G401 (cell line): ENCODE results near the gene IFT122. TPM values are rescaled to one million over a fixed set of nuclear protein-coding genes. Genes with fewer than 3 reads are reported as not detected.
"Not testable (repeated sequence)": the region's sequence is repeated elsewhere in the genome, so short reads cannot be mapped to it uniquely, and the experiment has no call there.

Experiments
- DNase-seq: peaks from one replicate; pipeline ENCODE4 v3.0.0-alpha.2; 2015; ENCODE audit warnings: low spot score
- in situ Hi-C: cut with HindIII; loops from 2 replicates; pipeline ENCODE4 v1.10.0; 2016; ENCODE audit warnings: low sequenced_read_pairs, mixed read lengths
- total RNA-seq: library from RNA; depleted of rRNA; stranded (reverse); fragments of >200 nt; shearing (Covaris generic); gene quantifications from 2 replicates; pipeline ENCODE4 v1.2.3, GENCODE V29; 2014

IFT122 gene
- total RNA-seq, 1 experiment from 2014 or later: 14.6 TPM

DNA sequence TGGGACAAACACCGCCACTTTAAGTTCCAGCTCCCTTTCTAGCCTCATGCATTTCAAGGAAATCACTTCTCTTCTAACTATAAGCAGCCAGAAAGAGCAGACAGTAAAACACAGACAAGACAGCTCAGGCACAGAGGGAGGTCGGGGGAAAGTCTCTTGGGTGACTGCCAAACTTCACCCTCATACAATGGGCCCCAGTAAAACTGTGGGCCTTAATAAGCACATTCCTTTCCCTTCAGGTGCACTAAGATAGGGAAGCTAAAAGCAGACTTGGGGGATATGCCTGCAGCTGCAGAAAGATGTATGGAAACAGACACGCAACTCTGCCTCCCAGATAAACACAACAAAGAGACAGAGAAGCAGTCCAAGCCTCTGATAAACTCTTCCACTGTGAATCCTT lies 26.8 kb upstream of the IFT122 start:
- in situ Hi-C loops, DNase-seq: not testable (repeated sequence)

DNA sequence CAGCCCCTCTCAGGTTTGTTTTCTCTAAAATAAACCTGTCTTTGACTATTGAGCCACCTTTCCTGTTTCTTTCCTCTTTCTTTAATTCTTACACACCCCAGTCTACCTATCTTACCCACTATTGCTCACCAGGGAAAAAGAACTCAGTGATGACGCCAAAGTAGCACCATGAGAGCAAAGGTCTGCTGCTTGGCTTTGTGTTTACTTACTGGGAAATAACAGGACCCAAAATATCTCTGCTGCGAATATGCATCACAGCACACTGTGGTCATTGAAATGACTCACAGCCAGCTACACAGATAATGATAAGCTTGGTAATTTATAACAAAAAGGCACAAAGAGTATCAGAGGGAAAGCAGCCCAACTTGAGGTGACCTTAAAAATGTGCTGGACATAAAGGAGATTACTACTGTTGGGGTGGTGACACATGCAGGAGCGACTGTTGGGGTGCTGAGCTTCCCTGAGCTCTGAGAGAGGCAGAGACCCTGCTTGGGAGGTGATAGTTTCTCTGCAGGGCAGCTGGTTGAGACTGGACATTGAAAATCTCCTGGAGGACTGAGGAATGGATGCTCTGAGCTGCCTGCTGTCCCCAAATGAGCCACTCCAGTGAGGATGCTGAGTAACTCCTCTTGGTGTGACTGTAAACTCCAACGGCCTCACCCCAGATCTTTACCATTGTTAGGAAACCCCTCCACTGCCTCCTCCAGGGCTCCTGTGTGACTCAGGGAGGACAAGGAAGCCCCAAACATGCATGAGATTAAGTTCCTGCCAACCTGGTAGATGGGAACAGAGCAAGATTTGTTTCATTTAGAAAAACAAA lies 26.1 kb upstream of the IFT122 start:
- in situ Hi-C loops: no loop called here
- no peak for DNase-seq

DNA sequence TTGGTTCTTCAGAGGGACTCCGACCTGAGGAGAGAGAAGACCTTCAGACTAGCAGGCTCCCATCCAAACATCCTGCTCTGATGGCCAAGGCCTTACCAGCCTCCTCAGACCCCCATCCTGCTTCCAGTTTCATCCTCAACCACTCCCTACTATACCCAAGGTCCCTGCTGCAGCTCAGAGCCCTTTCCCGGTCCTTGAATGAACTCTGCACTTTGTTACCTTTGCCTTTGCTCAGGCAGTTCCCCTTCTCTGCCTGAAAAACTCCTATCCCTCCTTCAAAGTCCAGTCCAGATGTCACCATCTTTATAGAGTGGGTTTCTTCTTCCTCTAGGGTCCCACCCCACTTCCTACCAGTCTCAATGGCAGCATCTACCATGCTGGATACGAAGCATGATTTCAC lies 24.6 kb upstream of the IFT122 start:
- in situ Hi-C loops: no loop called here
- no peak for DNase-seq

DNA sequence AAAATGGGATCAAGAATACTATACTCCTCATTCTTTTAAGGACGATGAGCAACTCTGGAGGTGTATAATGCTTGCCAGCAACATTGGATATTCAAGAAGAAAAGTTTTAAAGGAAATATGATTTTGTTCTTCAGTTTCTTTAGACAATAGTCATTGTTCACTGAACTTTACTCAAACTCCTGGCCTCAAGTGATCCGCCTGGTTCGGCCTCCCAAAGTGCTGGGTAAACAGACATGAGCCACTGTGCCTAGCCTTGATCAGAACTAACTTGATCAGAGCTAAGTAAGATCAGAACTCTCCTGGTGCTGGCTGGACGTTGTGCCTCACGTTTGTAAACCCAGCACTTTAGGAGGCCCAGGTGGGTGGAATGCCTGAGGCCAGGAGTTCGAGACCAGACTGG lies 24.2 kb upstream of the IFT122 start:
- DNase-seq: no peak
- in situ Hi-C loops: no loop called here

DNA sequence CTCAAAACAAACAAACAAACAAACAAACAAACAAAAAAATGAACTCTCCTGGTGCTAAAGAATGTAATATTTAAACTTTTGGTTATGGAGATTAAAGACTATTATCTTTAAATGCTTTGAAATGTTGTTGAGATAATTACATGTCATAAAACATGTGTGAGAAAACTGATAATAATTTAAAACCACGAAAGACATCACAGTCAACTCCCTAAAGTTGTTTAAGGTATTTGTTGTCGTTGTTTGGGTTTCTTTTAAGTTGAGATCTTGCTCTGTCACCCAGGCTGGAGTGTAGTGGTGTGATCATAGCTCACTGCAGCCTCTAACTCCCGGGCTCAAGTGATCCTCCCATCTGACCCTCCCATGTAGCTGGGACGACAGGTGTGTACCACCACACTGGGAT lies 23.6 kb upstream of the IFT122 start:
- in situ Hi-C loops: no loop called here
- no peak for DNase-seq

DNA sequence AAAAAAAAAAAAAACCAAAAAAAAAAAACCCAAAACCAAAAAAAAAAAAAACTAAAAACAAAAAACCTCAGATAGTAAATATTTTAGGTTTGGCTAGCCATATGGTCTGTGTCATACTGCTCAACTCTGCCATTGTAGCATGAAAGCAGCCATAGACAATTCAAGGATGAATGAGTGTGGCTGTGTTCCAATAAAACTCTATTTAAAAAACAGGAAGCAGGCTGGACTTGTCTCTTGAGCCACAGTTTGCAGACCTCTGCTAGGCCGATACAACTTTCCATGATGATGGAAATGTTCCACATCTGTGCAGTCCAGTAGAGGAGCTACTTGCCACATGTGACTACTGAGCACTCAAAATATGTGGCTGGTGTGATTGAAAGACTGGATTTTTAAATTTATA lies 22.7 kb upstream of the IFT122 start:
- no peak for DNase-seq
- in situ Hi-C loops: no loop called here

DNA sequence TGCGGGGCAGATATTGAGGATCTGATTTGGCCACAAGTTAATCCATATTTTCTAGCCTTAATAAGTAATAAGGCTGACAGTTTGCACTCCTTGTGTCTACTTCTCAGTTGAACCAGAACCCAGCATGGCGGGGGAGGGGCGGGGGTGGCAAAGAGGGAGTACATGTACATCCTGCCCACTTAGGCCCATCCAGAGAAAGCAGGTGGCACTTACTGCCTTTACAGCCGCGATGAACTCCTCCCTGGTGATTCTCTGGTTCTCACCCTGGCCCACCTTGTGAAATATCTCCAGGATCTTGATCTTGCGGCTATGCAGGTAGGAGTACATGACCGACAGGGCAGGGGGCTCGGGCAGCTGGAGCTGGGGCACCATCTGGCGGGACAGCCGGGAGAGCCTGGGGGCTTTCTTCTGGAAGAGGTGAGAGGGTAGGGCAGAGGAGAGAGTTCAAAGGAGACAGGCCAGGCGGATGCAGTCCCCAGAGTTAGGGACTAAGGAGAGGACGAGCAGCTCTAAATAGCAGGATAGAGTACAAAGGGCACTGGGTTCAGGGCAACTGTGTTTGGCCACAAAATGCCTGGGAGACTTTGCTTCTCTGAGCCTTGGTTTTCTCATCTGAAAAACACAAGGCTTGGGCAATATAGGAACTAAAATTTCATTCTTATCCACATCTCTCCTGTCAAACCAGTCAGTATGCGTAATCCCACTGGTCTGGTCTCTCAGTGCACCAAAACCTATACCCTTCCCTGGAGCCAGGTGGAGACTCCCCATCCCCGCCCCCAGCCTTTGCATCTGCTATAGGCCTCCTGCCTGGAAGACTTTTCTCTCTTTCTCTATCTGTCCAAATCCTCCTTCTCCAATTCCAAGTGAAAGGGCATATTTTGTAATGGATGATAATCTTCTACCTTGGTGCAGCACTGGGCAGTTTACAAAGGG lies 21.7 kb upstream of the IFT122 start:
- in situ Hi-C loops: no loop called here
- DNase-seq: no peak

DNA sequence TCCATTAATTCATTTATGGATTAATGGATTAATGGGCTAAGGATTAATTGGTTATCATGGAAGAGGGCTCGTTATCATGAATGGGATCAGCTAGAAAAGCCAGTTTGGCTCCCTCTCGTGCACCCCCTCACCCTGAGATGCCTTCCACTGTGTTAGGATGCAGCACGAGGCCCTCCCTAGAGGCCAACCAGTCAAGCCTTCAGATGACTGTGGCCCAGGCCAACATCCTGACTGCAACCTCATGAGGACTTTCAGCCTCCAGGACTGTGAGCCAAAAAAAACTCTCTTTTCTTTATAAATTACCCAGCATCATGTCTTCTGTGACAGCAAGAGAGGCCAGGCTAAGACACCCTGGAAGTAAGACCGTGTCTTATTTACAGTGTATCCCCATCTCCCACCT lies 20.5 kb upstream of the IFT122 start:
- in situ Hi-C loops: no loop called here

DNA sequence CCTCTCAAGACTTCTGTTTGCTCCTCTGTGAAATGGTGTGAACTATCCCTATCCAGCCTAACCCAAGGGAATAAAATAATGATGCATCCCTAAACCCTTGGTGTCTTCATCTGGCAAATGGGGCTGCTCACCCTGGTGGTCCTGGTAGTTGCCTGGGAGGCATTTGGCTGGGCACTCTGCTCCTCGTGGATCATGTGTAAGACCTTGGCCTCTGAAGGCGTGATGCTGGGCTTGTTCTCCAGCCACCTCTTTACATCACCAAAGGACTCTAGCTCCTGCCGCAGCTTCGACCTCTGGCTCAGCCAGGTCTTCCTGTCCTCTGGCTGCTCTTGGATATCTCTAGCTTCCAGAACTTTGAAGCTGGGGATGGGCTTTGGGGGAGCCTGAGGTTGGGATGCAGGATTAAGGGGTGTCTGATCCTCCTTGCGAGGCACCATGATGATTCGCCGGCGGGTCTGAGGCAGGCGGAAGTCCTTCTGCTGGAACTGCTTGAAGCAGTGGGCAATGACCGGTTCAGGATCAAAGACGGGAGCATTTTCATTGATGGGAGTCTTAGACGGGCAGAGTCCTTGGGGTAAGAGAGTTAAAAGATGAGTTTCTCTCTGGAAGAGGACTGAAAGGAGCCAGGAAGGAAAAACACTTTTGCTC lies 18.7 kb upstream of the IFT122 start:
- DNase-seq: no peak
- in situ Hi-C loops: no loop called here

More for the DNA sequence above, 20.5 kb upstream of the IFT122 start:
- no peak for DNase-seq

DNA sequence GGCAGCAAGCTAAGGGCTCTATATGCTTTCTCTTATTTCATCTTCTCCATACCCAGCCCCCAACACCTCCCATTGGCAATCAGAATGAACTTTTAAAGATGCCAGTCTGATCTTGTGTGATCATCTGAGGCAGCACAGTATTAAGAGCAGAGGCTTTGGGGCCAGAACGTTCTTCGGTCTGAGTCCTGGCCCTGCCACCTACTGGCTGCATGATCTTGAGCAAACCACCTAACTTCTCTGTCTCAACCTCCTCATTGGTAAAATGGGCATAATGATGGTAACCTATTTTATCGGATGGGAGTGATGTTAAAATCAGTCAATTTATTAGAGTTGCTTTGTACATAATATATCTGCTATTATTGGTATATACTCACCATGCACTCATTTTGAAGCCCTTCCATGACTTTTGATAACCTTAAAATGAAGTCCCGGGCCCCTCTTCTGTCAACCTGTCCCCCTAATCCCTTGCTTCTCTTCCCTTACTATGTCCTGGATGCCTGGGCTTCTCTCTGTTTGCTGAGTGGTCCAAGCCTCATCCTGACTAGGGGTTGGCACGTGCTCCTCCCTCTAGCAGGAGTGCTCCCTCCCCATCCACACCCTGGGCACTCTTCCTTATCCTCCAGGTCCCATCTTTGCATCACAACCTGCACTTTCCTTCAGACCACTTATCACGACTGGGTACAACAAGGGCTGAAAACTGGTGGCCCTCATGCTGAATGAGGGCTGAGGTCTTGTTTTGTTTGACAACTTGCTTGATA lies 17.9 kb upstream of the IFT122 start:
- in situ Hi-C loops: no loop called here
- DNase-seq: no peak

DNA sequence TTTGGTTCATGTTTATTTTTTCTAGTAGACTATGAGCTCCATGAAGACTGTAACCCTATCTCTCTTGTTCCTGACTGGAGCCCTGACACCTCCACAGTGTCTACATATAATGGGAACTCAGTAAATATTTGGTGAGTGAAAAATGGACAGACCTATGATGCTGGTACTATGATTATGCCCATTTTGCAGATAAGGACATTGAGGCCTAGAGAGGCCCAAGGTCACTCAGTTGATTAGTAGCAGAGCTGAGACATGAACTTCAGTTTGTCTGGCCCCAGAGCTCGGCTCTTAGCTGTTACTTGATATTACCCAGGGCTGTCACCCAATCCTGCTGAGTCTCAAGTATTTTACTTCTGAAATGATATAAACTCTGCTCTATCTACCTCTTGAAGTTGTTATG lies 17.1 kb upstream of the IFT122 start:
- in situ Hi-C loops: no loop called here
- DNase-seq: no peak

DNA sequence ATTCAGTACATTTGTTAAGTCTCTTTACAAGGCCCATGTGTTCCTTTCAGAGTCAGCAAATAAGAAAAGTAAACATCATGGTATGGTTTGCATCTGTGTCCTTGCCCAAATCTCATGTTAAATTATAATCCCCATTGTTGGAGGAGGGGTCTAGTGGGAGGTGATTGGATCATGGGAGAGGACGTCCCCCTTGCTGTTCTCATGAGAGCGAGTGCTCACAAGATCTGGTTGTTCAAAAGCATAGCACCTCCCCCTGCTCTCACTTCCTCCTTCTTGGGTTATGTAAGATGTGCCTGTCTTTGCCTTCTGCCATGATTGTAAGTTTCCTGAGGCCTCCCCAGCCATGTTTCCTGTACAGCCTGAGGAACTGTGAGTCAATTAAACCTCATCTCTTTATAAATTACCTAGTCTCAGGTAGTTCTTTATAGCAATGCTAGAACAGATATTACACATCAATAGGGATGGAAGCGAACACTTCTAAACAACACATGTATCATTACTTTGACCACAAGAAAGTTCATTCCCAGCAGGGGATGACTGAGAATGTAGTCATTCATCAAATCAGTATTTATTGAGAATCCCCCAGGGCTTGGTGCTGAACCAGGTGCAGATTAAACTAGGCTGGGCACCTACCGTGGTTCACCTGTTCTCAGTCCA lies 15.7 kb upstream of the IFT122 start:
- no peak for DNase-seq

DNA sequence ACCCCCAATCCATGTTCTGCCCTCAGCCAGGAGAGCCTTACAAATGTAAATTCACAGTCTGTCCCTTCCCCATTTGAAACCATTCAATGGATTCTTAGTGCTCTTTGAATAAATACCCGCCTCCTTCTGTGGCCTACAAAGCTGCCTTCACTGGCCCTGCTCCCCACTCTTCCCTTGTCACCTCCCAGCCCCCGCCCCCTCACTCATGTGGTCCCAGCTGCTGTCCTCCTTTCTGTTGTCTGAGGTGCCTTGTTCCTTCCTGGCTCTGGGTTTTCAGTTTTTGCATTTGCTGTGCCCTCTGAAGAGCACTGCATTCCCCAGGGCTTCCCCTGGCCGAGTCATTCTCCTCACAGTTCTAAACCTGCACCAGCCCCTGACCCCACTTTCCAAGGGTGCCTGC lies 14.8 kb upstream of the IFT122 start:
- in situ Hi-C loops: no loop called here
- DNase-seq: no peak

More for the DNA sequence above, 15.7 kb upstream of the IFT122 start:
- in situ Hi-C loops: no loop called here

DNA sequence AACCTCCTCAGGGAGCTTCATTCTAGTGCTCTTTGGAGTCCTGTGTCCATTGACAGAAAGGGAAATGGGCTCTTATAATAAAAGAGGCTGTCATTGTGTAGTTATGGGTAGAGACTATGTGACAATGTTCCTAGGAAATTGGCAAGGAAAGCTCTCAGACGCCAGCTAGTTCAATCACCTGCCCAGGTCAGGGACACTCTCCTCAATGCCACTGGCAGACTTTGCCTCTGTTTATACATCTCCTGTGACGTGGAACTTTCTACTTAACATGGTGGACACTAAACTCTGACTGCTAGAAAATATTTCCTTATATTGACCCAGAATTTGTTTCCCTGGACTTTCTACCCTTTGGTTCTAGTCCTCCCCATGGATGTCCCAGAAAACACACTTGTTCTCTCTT lies 14.4 kb upstream of the IFT122 start:
- no peak for DNase-seq
- in situ Hi-C loops: no loop called here

DNA sequence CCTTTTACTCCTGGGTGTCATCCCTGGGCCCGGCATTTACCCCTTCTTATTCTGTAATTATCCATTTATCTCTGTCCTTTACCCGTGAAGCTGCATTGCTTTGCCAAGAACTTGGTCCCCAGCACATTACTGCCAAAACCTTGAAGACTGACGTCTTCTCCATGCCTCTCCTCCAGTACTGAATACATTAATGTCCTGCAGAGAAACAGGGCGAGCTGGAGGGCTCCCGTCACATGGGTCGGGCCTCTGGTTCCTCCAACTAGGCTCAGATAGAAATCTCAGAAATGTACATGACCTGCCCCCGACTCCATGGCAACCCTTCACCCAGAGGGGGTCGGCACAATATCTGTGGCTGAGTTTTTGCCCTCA lies 12.0 kb upstream of the IFT122 start:
- in situ Hi-C loops: no loop called here
- DNase-seq: no peak

DNA sequence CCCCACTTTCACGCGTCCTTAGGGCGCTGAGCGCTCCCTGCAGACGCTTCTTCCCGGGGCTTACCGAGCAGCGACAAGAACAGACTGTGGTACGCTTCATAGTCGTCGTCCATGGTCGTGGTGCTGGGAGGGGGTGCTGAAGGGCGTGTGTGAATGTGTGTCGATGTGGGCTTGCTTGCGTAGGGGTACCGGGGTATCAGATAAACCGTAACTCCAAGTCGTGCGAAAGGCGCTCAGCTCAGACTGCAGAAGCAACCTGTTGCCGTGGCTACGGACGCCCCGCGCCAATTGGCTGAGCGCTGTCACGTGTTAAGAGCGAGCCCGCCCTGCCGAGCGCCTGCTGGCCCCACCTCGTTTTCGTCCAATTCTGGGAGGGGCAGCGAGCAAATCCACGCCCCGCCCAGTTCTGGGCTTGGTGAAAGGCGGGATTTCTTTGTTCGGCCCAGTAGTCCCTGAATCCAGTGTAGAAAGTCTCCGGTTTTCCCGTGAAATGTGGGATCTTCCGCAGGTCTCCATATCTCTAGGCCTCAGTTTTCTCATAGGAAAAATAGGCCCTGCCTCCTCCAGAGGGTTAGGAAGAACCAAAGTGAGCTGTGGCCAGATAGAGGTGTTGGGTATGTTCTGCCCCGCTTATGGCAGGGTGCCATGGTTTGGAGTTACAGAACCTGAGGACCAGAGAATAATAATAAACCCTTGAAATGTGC lies 11.5 kb upstream of the IFT122 start, which contains the start of gene EFCAB12:
EFCAB12 (minus strand) TSS at position 261 of the 704 bp plus-strand sequence; CDS start at position 113, 148 bp downstream.
- peak; percentile 96 for DNase-seq
- in situ Hi-C loops: no loop called here

DNA sequence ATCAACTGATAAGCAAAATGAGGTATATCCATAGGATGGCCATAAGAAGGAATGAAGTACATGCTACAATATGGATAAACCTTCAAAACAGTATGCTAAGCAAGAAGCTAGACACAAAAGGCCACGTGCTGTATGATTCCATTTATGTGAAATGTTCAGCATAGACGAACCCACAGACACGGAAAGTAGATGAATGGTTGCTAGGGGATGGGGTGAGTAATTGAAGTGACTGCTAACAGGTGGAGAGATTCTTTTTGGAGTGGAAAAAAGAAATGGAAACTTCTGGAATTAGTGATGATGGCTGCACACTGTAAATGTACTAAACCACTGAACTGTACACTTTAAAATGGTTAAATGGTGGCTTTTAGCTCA lies 11.0 kb upstream of the IFT122 start:
- in situ Hi-C loops: no loop called here
- no peak for DNase-seq

DNA sequence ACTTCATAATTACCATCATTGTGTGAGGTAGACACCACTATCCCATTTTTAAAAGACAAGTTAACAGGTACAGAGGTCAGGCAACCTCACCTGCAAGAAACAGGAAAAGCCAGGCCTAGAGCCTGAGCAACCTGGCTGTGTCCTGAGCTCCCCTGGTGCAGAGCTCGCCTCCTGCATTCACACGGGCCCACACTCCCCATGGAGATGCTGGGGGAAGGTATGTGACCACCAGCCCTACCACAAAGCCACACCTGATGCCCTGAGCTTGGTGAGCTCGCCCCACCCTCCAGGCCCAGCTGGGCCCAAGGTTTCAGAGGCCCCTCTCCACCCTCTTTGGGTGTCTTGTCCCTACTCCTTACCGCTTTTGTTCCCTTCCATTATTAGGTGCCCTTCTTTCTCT lies 10.4 kb upstream of the IFT122 start:
- no peak for DNase-seq
- in situ Hi-C loops: no loop called here
